ENCODE measurements around the gene USP33. TPM values are rescaled to one million over a fixed set of nuclear protein-coding genes. Genes with fewer than 3 reads are reported as not detected.
"Not testable (repeated sequence)": the region's sequence is repeated elsewhere in the genome, so short reads cannot be mapped to it uniquely, and the experiment has no call there.

Gene USP33
- polyA plus RNA-seq, 1 donor from 2014 or later, result 267 TPM

DNA sequence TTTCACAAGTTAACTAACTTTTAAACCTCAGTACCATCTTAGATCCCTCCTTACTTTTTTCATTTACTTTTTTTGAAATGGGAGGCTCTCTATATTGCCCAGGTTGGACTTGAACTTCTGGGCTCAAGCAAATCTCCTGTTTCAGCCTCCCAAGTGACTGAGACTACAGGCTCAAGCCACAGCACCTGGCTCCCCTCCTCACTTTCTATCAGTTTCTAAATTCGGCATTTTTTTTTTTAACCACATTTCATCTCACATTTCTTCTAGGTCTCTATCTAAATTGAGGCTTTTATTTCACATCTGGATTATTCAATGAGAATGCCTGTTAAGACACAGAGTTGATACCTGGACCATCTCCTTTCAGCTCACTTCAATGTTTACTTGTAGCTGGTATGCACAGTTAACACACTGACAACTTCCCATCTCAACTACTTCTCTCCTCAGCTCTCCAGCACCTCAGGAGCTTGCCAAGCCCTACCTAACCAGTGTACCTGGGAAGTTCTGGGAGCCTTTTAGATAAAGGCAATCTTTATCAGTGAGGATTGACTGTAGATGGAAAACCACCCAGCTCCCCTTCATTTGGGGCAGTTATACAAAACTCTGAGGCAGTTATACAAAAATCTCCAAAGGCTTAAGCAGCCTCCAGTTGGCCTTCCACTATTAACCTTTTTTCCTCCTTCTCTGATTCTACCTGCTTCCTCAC lies 3.4 kb downstream of the USP33 start:
- H3K79me2 ChIP-seq (replicated peaks; ENCODE audit: insufficient read depth, low read length), result peaks cover 71% of the 10 kb centered on the region
- H4K20me1 ChIP-seq (ENCODE audit: insufficient read depth), result peaks cover 6% of the 10 kb centered on the region
- H3K9me3 ChIP-seq (ENCODE audit: low read length), result no peaks in the 10 kb centered on the region
- H2AFZ ChIP-seq (ENCODE audit: low read depth, low read length), result no peak overlapping the region
- peak overlapping the region; percentile 94 for H3K4me3 ChIP-seq (ENCODE audit: low read length)
- H3K27ac ChIP-seq (ENCODE audit: low read length), result no peak overlapping the region
- no peaks in the 10 kb centered on the region for H3K27me3 ChIP-seq (ENCODE audit: insufficient read depth, low read depth, low read length)
- peaks cover 14% of the 10 kb centered on the region for H3F3A ChIP-seq (ENCODE audit: insufficient read depth, low read length, poor library complexity, severe bottlenecking)
- H3K36me3 ChIP-seq (ENCODE audit: insufficient read depth, low read length), result no peaks in the 10 kb centered on the region
- H3K9ac ChIP-seq (ENCODE audit: low read length), result no peak overlapping the region
- no peak overlapping the region for H3K4me2 ChIP-seq (ENCODE audit: low read length)
- TF ChIP-seq REST (IDR thresholded peaks at IDR 0.05; ENCODE audit: borderline replicate concordance) (no peak), RAD21 (conservative IDR thresholded peaks at IDR 0.05) (no peak), EZH2 (IDR thresholded peaks at IDR 0.05; ENCODE audit: borderline replicate concordance, insufficient read depth, low read length, poor library complexity, severe bottlenecking) (no peak), MXI1 (conservative IDR thresholded peaks at IDR 0.05; ENCODE audit: poor library complexity, severe bottlenecking) (no peak), EP300 (conservative IDR thresholded peaks at IDR 0.05; ENCODE audit: poor library complexity, severe bottlenecking) (no peak), SMC3 (conservative IDR thresholded peaks at IDR 0.05; ENCODE audit: poor library complexity) (no peak), TAF1 (IDR thresholded peaks at IDR 0.05; ENCODE audit: low read depth) (no peak), POLR2AphosphoS5 (IDR thresholded peaks at IDR 0.05) (no peak)
- TF ChIP-seq, protein P1, sequence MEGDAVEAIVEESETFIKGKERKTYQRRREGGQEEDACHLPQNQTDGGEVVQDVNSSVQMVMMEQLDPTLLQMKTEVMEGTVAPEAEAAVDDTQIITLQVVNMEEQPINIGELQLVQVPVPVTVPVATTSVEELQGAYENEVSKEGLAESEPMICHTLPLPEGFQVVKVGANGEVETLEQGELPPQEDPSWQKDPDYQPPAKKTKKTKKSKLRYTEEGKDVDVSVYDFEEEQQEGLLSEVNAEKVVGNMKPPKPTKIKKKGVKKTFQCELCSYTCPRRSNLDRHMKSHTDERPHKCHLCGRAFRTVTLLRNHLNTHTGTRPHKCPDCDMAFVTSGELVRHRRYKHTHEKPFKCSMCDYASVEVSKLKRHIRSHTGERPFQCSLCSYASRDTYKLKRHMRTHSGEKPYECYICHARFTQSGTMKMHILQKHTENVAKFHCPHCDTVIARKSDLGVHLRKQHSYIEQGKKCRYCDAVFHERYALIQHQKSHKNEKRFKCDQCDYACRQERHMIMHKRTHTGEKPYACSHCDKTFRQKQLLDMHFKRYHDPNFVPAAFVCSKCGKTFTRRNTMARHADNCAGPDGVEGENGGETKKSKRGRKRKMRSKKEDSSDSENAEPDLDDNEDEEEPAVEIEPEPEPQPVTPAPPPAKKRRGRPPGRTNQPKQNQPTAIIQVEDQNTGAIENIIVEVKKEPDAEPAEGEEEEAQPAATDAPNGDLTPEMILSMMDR (IDR thresholded peaks at IDR 0.05; ENCODE audit: poor library complexity, severe bottlenecking), result no peak
- no peaks in the 10 kb centered on the region for H3K9me2 ChIP-seq (ENCODE audit: insufficient read depth, low read length)

DNA sequence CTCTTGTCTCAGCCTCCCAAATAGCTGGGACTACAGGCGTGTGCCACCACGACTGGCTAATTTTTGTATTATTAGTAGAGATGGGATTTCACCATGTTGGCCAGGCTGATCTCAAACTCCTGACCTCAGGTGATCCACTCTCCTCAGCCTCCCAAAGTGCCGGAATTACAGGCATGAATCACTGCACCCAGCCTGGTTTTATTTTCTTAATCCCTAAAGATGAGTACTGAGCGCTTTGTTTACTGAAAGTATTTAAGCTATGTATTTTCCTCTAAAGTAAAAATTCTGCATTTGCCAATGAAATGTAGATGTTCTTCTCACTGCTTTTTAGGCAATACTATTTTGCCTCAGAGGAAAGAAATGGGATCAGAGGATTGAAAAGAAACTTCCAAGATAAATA lies 10.2 kb downstream of the USP33 start:
- H4K20me1 ChIP-seq (ENCODE audit: insufficient read depth); H3K4me3 ChIP-seq (ENCODE audit: low read length); H3K27ac ChIP-seq (ENCODE audit: low read length); H3K9me2 ChIP-seq (ENCODE audit: insufficient read depth, low read length); H3K9ac ChIP-seq (ENCODE audit: low read length); H3K4me2 ChIP-seq (ENCODE audit: low read length); H3K9me3 ChIP-seq (ENCODE audit: low read length); H3K27me3 ChIP-seq (ENCODE audit: insufficient read depth, low read depth, low read length); H2AFZ ChIP-seq (ENCODE audit: low read depth, low read length); H3F3A ChIP-seq (ENCODE audit: insufficient read depth, low read length, poor library complexity, severe bottlenecking); H3K36me3 ChIP-seq (ENCODE audit: insufficient read depth, low read length): not testable (repeated sequence)
- peaks cover 52% of the 10 kb centered on the region for H3K79me2 ChIP-seq (replicated peaks; ENCODE audit: insufficient read depth, low read length)

All from neural cell (in vitro differentiated cells).